Glutamatergic neuron (in vitro differentiated cells): ENCODE measurements around the gene ACER1. TPM values are rescaled to one million over a fixed set of nuclear protein-coding genes. Genes with fewer than 3 reads are reported as not detected.
A peak's percentile ranks its signal among the peaks of the same experiment; 100 is the strongest.
"Not testable (repeated sequence)": the region's sequence is repeated elsewhere in the genome, so short reads cannot be mapped to it uniquely, and the experiment has no call there.

Source experiments
- DNase-seq: peaks from one replicate; pipeline ENCODE4 v3.0.0; 2022
- H3K27ac Mint-ChIP-seq: one replicate; pipeline ENCODE4 v1.8.0; 2020; ENCODE audit warnings: mild to moderate bottlenecking, mixed read lengths, inconsistent platforms; ENCODE audit not compliant: unreplicated experiment
- H3K27me3 Mint-ChIP-seq: one replicate; pipeline ENCODE4 v1.8.0; 2020; ENCODE audit warnings: mild to moderate bottlenecking, moderate library complexity, mixed read lengths, inconsistent platforms; ENCODE audit not compliant: unreplicated experiment
- H3K36me3 Mint-ChIP-seq: one replicate; pipeline ENCODE4 v1.8.0; 2020; ENCODE audit warnings: mild to moderate bottlenecking, mixed read lengths, inconsistent platforms; ENCODE audit not compliant: unreplicated experiment
- H3K4me1 Mint-ChIP-seq: one replicate; pipeline ENCODE4 v1.8.0; 2020; ENCODE audit warnings: mild to moderate bottlenecking, low read depth, mixed read lengths, inconsistent platforms; ENCODE audit not compliant: unreplicated experiment
- H3K4me3 Mint-ChIP-seq: one replicate; pipeline ENCODE4 v1.8.0; 2020; ENCODE audit warnings: mild to moderate bottlenecking, mixed read lengths, inconsistent platforms; ENCODE audit not compliant: unreplicated experiment
- H3K9me3 Mint-ChIP-seq: one replicate; pipeline ENCODE4 v1.8.0; 2020; ENCODE audit warnings: mild to moderate bottlenecking, moderate library complexity, mixed read lengths, inconsistent platforms; ENCODE audit not compliant: unreplicated experiment
- CTCF ChIP-seq: fragments of 200-600 bp; sonication (generic); IDR thresholded peaks from one replicate; pipeline ENCODE4 v1.5.0; 2021; ENCODE audit not compliant: partially characterized antibody, unreplicated experiment
- total RNA-seq: library from RNA; stranded (reverse); fragmentation: NEBNext Ultra II Directional; extraction: Animal tissue kit (Norgen Biotek cat#: 25700); gene quantifications from one replicate; pipeline ENCODE4 v1.2.1, GENCODE V29; 2021; ENCODE audit not compliant: unreplicated experiment

Gene ACER1
- total RNA-seq, 1 donor from 2014 or later, result not detected

- no peaks in the 10 kb centered on the region for H3K27me3 Mint-ChIP-seq
- H3K9me3 Mint-ChIP-seq, result peaks cover 25% of the 10 kb centered on the region
Measured at GRCh38 chr19:6288737-6289136, 44.7 kb downstream of the ACER1 start.

GRCh38 chr19:6287269-6287885 lies 46.0 kb downstream of the ACER1 start:
- Mint-ChIP-seq H3K4me3 (no peak overlapping the region), H3K9me3 (peaks cover 22% of the 10 kb centered on the region), H3K36me3 (peaks cover 17% of the 10 kb centered on the region), H3K27ac (no peak overlapping the region), H3K4me1 (no peaks in the 10 kb centered on the region), H3K27me3 (no peaks in the 10 kb centered on the region)
- TF ChIP-seq CTCF, result no peak
- no peak for DNase-seq

More at GRCh38 chr19:6288737-6289136, 44.7 kb downstream of the ACER1 start:
- no peak overlapping the region for H3K27ac Mint-ChIP-seq
- no peak for TF ChIP-seq CTCF
- DNase-seq, result no peak
- peaks cover 22% of the 10 kb centered on the region for H3K36me3 Mint-ChIP-seq
- no peaks in the 10 kb centered on the region for H3K4me1 Mint-ChIP-seq
- H3K4me3 Mint-ChIP-seq, result no peak overlapping the region

GRCh38 chr19:6286676-6287075 lies 46.7 kb downstream of the ACER1 start:
- H3K9me3 Mint-ChIP-seq, result peaks cover 17% of the 10 kb centered on the region
- TF ChIP-seq CTCF, result no peak
- no peaks in the 10 kb centered on the region for H3K4me1 Mint-ChIP-seq
- DNase-seq, result no peak
- no peak overlapping the region for H3K4me3 Mint-ChIP-seq
- no peak overlapping the region for H3K27ac Mint-ChIP-seq
- H3K27me3 Mint-ChIP-seq, result no peaks in the 10 kb centered on the region
- peaks cover 12% of the 10 kb centered on the region for H3K36me3 Mint-ChIP-seq

GRCh38 chr19:6282393-6282792 lies 51.0 kb downstream of the ACER1 start:
- Mint-ChIP-seq H3K27me3 (peaks cover 11% of the 10 kb centered on the region), H3K9me3 (peaks cover 18% of the 10 kb centered on the region), H3K4me1 (peaks cover 13% of the 10 kb centered on the region)
- H3K27ac Mint-ChIP-seq, H3K36me3 Mint-ChIP-seq, DNase-seq, H3K4me3 Mint-ChIP-seq: not testable (repeated sequence)

- Mint-ChIP-seq H3K9me3 (peaks cover 13% of the 10 kb centered on the region), H3K36me3 (no peaks in the 10 kb centered on the region)
- DNase-seq, result peak; percentile 99
Measured at GRCh38 chr19:6279931-6280591, 53.4 kb downstream of the ACER1 start, which contains the start of gene MLLT1. MLLT1 (minus strand) TSS chr19:6279975; CDS start chr19:6279784, 191 bp downstream.

More at GRCh38 chr19:6279931-6280591, 53.4 kb downstream of the ACER1 start, which contains the start of gene MLLT1:
- peak; percentile 93 for TF ChIP-seq CTCF
- H3K27ac Mint-ChIP-seq, result peak within 1 kb of the TSS; percentile 86
- H3K4me1 Mint-ChIP-seq, result peaks cover 33% of the 10 kb centered on the region
- H3K27me3 Mint-ChIP-seq, result peaks cover 14% of the 10 kb centered on the region
- H3K4me3 Mint-ChIP-seq, result peak within 1 kb of the TSS; percentile 95
